ENCODE measurements around the gene C17orf107. TPM values are rescaled to one million over a fixed set of nuclear protein-coding genes. Genes with fewer than 3 reads are reported as not detected.

C17orf107 gene
- total RNA-seq, 1 donor: 4.0 TPM

- H2AFZ ChIP-seq (ENCODE audit: low read length): no peak overlapping the region
- peak overlapping the region; percentile 85 for H3K4me2 ChIP-seq (ENCODE audit: insufficient read depth, low read length)
- H3K9me3 ChIP-seq (ENCODE audit: low read depth, low read length): no peaks in the 10 kb centered on the region
- H4K20me1 ChIP-seq (ENCODE audit: insufficient read depth, low read length): peaks cover 8% of the 10 kb centered on the region
- peak overlapping the region; percentile 33 for H3K27ac ChIP-seq (ENCODE audit: low read depth, low read length)
- no peak for DNase-seq (ENCODE audit: insufficient read length, low spot score, missing footprints)
- H3K27me3 ChIP-seq (ENCODE audit: insufficient read depth, low read length): no peaks in the 10 kb centered on the region
- H3K79me2 ChIP-seq (ENCODE audit: insufficient read depth, low read length): no peaks in the 10 kb centered on the region
- TF ChIP-seq CTCF (IDR thresholded peaks at IDR 0.05; ENCODE audit: extremely low read depth, low read depth, low read length): no peak
- peaks cover 17% of the 10 kb centered on the region for H3K4me1 ChIP-seq (ENCODE audit: insufficient read depth, low read length)
- H3K36me3 ChIP-seq (ENCODE audit: insufficient read depth, low read length): peaks cover 26% of the 10 kb centered on the region
- H3K4me3 ChIP-seq (ENCODE audit: insufficient read depth, low read length): peak overlapping the region; percentile 72
Measured at GRCh38 chr17:4898927-4899326, 409 bp upstream of the C17orf107 start.

GRCh38 chr17:4900231-4901107 lies 1.1 kb downstream of the C17orf107 start:
- Histone ChIP-seq H3K4me1 (ENCODE audit: insufficient read depth, low read length) (peaks cover 17% of the 10 kb centered on the region), H3K27ac (ENCODE audit: low read depth, low read length) (no peak overlapping the region), H3K4me2 (ENCODE audit: insufficient read depth, low read length) (peak overlapping the region; percentile 85), H4K20me1 (ENCODE audit: insufficient read depth, low read length) (peaks cover 10% of the 10 kb centered on the region), H2AFZ (ENCODE audit: low read length) (no peak overlapping the region), H3K27me3 (ENCODE audit: insufficient read depth, low read length) (peaks cover 8% of the 10 kb centered on the region), H3K4me3 (ENCODE audit: insufficient read depth, low read length) (peak overlapping the region; percentile 72), H3K36me3 (ENCODE audit: insufficient read depth, low read length) (peaks cover 17% of the 10 kb centered on the region), H3K79me2 (ENCODE audit: insufficient read depth, low read length) (no peaks in the 10 kb centered on the region), H3K9me3 (ENCODE audit: low read depth, low read length) (no peaks in the 10 kb centered on the region)
- TF ChIP-seq CTCF (IDR thresholded peaks at IDR 0.05; ENCODE audit: extremely low read depth, low read depth, low read length): no peak
- DNase-seq (ENCODE audit: insufficient read length, low spot score, missing footprints): peak; percentile 80

- DNase-seq (ENCODE audit: insufficient read length, low spot score, missing footprints): peak; percentile 55
- Histone ChIP-seq H3K36me3 (ENCODE audit: insufficient read depth, low read length) (peaks cover 10% of the 10 kb centered on the region), H4K20me1 (ENCODE audit: insufficient read depth, low read length) (peaks cover 7% of the 10 kb centered on the region), H3K4me3 (ENCODE audit: insufficient read depth, low read length) (peak overlapping the region; percentile 72), H3K4me2 (ENCODE audit: insufficient read depth, low read length) (peak overlapping the region; percentile 2), H3K27ac (ENCODE audit: low read depth, low read length) (peak overlapping the region; percentile 17), H3K79me2 (ENCODE audit: insufficient read depth, low read length) (no peaks in the 10 kb centered on the region), H3K4me1 (ENCODE audit: insufficient read depth, low read length) (peaks cover 17% of the 10 kb centered on the region), H3K27me3 (ENCODE audit: insufficient read depth, low read length) (peaks cover 8% of the 10 kb centered on the region), H2AFZ (ENCODE audit: low read length) (no peak overlapping the region), H3K9me3 (ENCODE audit: low read depth, low read length) (no peaks in the 10 kb centered on the region)
- TF ChIP-seq CTCF (IDR thresholded peaks at IDR 0.05; ENCODE audit: extremely low read depth, low read depth, low read length): no peak
Measured at GRCh38 chr17:4901108-4901647, 1.8 kb downstream of the C17orf107 start.
